ENCODE measurements around the gene PLOD3.
"Not testable (repeated sequence)": the region's sequence is repeated elsewhere in the genome, so short reads cannot be mapped to it uniquely, and the experiment has no call there.

PLOD3 gene

DNA sequence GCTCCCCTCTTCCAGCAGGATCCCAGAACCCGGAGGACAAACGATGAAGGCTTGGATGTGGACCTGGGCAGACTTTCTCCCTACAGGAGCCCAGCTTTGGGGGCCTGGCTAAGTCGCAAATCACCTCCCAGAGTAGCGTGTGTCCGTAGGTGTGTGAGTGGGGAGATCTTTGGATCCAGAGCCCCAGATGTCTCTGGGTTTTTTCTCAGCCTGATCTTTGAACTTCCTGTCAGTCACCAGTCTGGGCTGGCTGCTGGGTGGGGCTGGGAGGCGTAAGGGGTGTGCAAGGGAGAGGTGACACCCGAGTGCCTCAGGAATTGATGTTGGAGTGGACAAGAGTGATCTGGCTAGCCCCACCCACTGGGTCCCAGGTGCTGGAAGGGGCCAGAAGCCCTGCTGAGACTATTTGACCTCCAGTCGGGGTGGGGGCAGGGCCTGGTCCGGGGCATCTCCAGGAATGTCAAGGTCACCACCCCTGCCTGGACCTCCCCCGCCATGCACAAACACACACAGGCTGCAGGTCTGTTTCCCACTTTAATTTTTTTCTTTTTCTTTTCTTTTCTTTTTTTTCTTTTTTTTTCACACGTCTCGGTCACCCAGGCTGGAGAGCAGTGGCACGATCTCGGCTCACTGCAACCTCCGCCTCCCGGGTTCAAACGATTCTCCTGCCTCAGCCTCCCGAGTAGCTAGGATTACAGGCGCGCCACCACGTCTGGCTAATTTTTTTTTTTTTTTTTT, 16.4 kb downstream of the PLOD3 start, which contains the start of gene MOGAT3:
Gene MOGAT3 (minus strand): TSS at position 175 of the 738 bp plus-strand sequence. CDS start 182 bp downstream, outside the sequence.
- Histone ChIP-seq H3K36me3 (ENCODE audit: insufficient read depth, low read length) (no peaks in the 10 kb centered on the region), H3K27ac (no peak within 1 kb of the TSS), H3K4me3 (no peak within 1 kb of the TSS), H3K9me3 (ENCODE audit: low read depth, low read length) (no peaks in the 10 kb centered on the region), H3K9ac (ENCODE audit: insufficient read length) (no peak within 1 kb of the TSS)
- no peak for TF ChIP-seq EZH2 (IDR thresholded peaks at IDR 0.05)
- no peak for TF ChIP-seq FOXP2 (optimal IDR thresholded peaks at IDR 0.05; ENCODE audit: control extremely low read depth, extremely low read length, insufficient read depth)
- no peak for TF ChIP-seq POLR2AphosphoS5 (IDR thresholded peaks at IDR 0.05; ENCODE audit: borderline replicate concordance, low read depth, low read length)
- no peak for DNase-seq (ENCODE audit: low read depth, low spot score)

GRCh38 chr7:101200504-101200861, 16.9 kb downstream of the PLOD3 start:
- Histone ChIP-seq H3K9ac (ENCODE audit: insufficient read length) (no peak overlapping the region), H3K27ac (no peak overlapping the region), H3K36me3 (ENCODE audit: insufficient read depth, low read length) (no peaks in the 10 kb centered on the region), H3K9me3 (ENCODE audit: low read depth, low read length) (no peaks in the 10 kb centered on the region), H3K4me3 (no peak overlapping the region)
- DNase-seq (ENCODE audit: low read depth, low spot score) = no peak
- TF ChIP-seq EZH2 (IDR thresholded peaks at IDR 0.05) (no peak), FOXP2 (optimal IDR thresholded peaks at IDR 0.05; ENCODE audit: control extremely low read depth, extremely low read length, insufficient read depth) (no peak), POLR2AphosphoS5 (IDR thresholded peaks at IDR 0.05; ENCODE audit: borderline replicate concordance, low read depth, low read length) (no peak)

DNA sequence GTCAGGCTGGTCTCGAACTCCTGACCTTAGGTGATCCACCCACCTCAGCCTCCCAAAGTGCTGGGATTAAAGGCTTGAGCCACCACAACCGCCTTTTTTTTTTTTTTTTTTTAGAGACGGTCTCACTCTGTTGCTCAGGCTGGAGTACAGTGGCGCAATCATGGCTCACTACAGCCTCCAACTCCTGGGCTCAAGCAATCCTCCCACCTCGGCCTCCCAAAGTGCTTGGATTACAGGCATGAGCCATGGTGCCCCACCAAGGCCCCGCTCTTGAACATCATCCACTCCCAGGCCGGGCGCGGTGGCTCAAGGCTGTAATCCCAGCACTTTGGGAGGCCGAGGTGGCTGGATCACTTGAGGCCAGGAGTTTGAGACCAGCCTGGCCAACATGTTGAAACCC, 17.9 kb downstream of the PLOD3 start:
- not testable (repeated sequence) for DNase-seq (ENCODE audit: low read depth, low spot score); H3K36me3 ChIP-seq (ENCODE audit: insufficient read depth, low read length); H3K4me3 ChIP-seq; H3K27ac ChIP-seq; H3K9ac ChIP-seq (ENCODE audit: insufficient read length); H3K9me3 ChIP-seq (ENCODE audit: low read depth, low read length)

DNA sequence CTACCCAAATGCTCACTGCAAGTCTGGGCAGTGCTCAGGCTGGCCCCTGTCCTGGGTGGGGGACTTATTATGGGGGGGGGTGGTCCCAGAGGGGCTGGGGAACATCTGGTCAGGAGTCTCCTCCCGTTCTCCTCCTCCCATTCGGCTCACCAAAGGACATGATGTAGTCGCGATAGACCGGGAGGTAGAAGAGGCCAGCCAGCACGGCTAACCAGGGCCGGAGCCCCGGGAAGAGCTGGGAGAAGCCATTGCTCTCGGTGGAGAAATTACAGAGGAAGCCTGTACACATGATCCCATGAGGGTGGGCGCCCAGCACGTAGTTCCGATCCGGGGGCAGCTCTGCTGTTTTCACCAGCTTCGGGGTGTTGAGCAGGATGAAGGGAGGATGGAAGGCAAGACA, 18.9 kb downstream of the PLOD3 start:
- no peak overlapping the region for H3K9ac ChIP-seq (ENCODE audit: insufficient read length)
- H3K9me3 ChIP-seq (ENCODE audit: low read depth, low read length) = no peaks in the 10 kb centered on the region
- no peak for DNase-seq (ENCODE audit: low read depth, low spot score)
- no peak overlapping the region for H3K27ac ChIP-seq
- no peak overlapping the region for H3K4me3 ChIP-seq
- no peak for TF ChIP-seq EZH2 (IDR thresholded peaks at IDR 0.05)
- TF ChIP-seq POLR2AphosphoS5 (IDR thresholded peaks at IDR 0.05; ENCODE audit: borderline replicate concordance, low read depth, low read length) = no peak
- no peak for TF ChIP-seq FOXP2 (optimal IDR thresholded peaks at IDR 0.05; ENCODE audit: control extremely low read depth, extremely low read length, insufficient read depth)
- no peaks in the 10 kb centered on the region for H3K36me3 ChIP-seq (ENCODE audit: insufficient read depth, low read length)

DNA sequence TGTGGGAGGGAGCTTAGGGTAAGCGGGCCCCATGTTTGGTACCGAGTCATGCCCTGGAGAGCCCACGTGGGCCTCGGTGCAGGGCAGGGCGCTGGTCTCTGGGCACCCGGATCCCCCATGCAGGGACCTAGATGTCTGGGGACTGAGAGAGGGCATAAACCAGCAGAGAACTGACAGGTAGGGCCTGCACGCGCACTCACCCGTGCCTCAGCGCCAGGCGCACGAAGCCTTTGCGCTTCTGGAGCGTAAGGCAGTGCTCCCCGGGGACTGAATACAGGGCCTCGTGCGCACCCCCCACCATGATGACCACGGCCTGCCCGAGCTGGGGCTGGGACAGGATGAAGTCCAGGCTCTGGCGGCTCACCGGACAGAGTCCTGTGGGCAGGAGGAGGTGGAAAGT, 19.4 kb downstream of the PLOD3 start:
- Histone ChIP-seq H3K27ac (no peak overlapping the region), H3K9me3 (ENCODE audit: low read depth, low read length) (no peaks in the 10 kb centered on the region), H3K4me3 (no peak overlapping the region), H3K9ac (ENCODE audit: insufficient read length) (no peak overlapping the region), H3K36me3 (ENCODE audit: insufficient read depth, low read length) (no peaks in the 10 kb centered on the region)
- no peak for TF ChIP-seq POLR2AphosphoS5 (IDR thresholded peaks at IDR 0.05; ENCODE audit: borderline replicate concordance, low read depth, low read length)
- no peak for TF ChIP-seq FOXP2 (optimal IDR thresholded peaks at IDR 0.05; ENCODE audit: control extremely low read depth, extremely low read length, insufficient read depth)
- no peak for TF ChIP-seq EZH2 (IDR thresholded peaks at IDR 0.05)
- no peak for DNase-seq (ENCODE audit: low read depth, low spot score)

DNA sequence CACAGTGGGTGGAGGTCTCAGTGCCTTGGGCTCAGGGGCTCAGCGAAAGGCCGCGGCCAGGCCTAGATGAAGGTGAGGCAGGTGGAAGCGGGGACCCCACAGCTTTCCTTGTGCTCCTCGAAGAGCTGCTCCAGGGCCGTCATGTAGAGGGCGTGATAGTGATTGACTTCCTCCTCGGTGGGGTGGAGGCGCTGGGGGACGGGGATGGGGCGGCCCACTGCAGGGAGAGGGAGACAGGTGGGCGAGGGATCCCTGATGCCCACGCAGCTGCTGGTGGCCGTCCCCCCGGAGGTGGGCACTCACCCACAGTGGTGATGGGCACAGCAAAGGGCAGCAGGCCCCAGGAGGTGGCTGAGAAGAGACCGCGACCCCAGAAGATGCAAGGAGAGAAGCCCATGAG, 21.5 kb downstream of the PLOD3 start:
- no peak for DNase-seq (ENCODE audit: low read depth, low spot score)
- TF ChIP-seq EZH2 (IDR thresholded peaks at IDR 0.05) (no peak), POLR2AphosphoS5 (IDR thresholded peaks at IDR 0.05; ENCODE audit: borderline replicate concordance, low read depth, low read length) (no peak), FOXP2 (optimal IDR thresholded peaks at IDR 0.05; ENCODE audit: control extremely low read depth, extremely low read length, insufficient read depth) (no peak)
- Histone ChIP-seq H3K9me3 (ENCODE audit: low read depth, low read length) (no peaks in the 10 kb centered on the region), H3K4me3 (no peak overlapping the region), H3K36me3 (ENCODE audit: insufficient read depth, low read length) (no peaks in the 10 kb centered on the region), H3K9ac (ENCODE audit: insufficient read length) (no peak overlapping the region), H3K27ac (no peak overlapping the region)

GRCh38 chr7:101189109-101189508, 28.3 kb downstream of the PLOD3 start:
- Histone ChIP-seq H3K27ac (no peak overlapping the region), H3K9ac (ENCODE audit: insufficient read length) (no peak overlapping the region), H3K36me3 (ENCODE audit: insufficient read depth, low read length) (no peaks in the 10 kb centered on the region), H3K4me3 (no peak overlapping the region), H3K9me3 (ENCODE audit: low read depth, low read length) (no peaks in the 10 kb centered on the region)
- DNase-seq (ENCODE audit: low read depth, low spot score) = no peak
- no peak for TF ChIP-seq POLR2AphosphoS5 (IDR thresholded peaks at IDR 0.05; ENCODE audit: borderline replicate concordance, low read depth, low read length)
- no peak for TF ChIP-seq FOXP2 (optimal IDR thresholded peaks at IDR 0.05; ENCODE audit: control extremely low read depth, extremely low read length, insufficient read depth)
- no peak for TF ChIP-seq EZH2 (IDR thresholded peaks at IDR 0.05)

DNA sequence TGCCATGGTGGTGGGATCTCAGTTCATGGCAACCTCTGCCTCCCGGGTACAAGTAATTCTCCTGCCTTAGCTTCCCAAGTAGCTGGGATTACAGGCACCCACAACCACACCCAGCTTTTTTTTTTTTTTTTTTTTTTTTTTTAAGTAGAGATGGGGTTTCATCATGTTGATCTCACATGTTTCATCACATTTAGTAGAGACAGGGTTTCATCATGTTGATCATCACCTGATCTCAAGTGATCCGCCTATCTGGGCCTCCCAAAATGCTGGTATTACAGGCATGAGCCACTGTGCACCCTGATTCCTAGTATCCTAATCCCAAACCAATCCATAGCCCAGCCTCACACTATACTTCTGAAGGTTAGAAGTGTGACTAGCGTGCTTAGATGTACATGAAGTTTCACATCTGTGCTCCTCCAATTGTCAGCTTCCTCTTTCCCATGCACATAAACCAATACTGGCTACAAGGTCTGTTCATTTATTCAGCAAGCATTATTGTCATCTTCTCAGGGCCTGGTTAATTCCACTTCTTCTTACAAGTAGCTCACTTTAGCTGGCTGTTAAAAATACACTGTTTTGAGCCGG, 30.4 kb downstream of the PLOD3 start:
- Histone ChIP-seq H3K27ac (no peak overlapping the region), H3K36me3 (ENCODE audit: insufficient read depth, low read length) (no peaks in the 10 kb centered on the region), H3K4me3 (no peak overlapping the region), H3K9ac (ENCODE audit: insufficient read length) (no peak overlapping the region), H3K9me3 (ENCODE audit: low read depth, low read length) (no peaks in the 10 kb centered on the region)
- no peak for TF ChIP-seq FOXP2 (optimal IDR thresholded peaks at IDR 0.05; ENCODE audit: control extremely low read depth, extremely low read length, insufficient read depth)
- no peak for TF ChIP-seq EZH2 (IDR thresholded peaks at IDR 0.05)
- no peak for TF ChIP-seq POLR2AphosphoS5 (IDR thresholded peaks at IDR 0.05; ENCODE audit: borderline replicate concordance, low read depth, low read length)
- DNase-seq (ENCODE audit: low read depth, low spot score) = no peak

DNA sequence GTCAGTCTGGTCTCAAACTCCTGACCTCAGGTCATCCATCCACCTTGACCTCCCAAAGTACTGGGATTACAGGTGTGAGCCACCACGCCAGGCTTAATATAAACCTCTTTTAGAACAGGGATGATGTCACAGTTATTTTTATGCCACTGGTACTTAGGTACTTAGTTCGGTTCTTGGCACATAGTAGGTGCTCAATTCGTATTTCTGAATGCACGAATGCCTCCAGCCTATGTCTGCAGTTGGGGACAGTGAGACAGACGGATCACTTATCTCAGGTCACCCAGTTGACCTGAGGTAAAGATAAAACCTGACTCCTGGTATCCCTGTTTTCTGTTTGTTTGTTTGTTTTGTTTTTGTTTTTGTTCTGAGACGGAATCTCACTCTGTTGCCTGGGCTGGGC, 31.2 kb downstream of the PLOD3 start:
- no peak for DNase-seq (ENCODE audit: low read depth, low spot score)
- no peaks in the 10 kb centered on the region for H3K36me3 ChIP-seq (ENCODE audit: insufficient read depth, low read length)
- TF ChIP-seq POLR2AphosphoS5 (IDR thresholded peaks at IDR 0.05; ENCODE audit: borderline replicate concordance, low read depth, low read length) (no peak), EZH2 (IDR thresholded peaks at IDR 0.05) (no peak), FOXP2 (optimal IDR thresholded peaks at IDR 0.05; ENCODE audit: control extremely low read depth, extremely low read length, insufficient read depth) (no peak)
- H3K27ac ChIP-seq = no peak overlapping the region
- no peaks in the 10 kb centered on the region for H3K9me3 ChIP-seq (ENCODE audit: low read depth, low read length)
- H3K9ac ChIP-seq (ENCODE audit: insufficient read length) = no peak overlapping the region
- H3K4me3 ChIP-seq = no peak overlapping the region
